GM12891 (cell line): ENCODE data around the gene INCENP.

Experiments used
- POLR2A ChIP-seq: IDR thresholded peaks from 2 replicates; pipeline ENCODE4 v1.6.1; 2011; ENCODE audit warnings: low read depth, low read length, control low read depth
- POU2F2 ChIP-seq: IDR thresholded peaks from 2 replicates; pipeline ENCODE4 v1.6.1; 2011; ENCODE audit warnings: low read depth, mild to moderate bottlenecking, control low read depth, low read length, moderate library complexity

DNA sequence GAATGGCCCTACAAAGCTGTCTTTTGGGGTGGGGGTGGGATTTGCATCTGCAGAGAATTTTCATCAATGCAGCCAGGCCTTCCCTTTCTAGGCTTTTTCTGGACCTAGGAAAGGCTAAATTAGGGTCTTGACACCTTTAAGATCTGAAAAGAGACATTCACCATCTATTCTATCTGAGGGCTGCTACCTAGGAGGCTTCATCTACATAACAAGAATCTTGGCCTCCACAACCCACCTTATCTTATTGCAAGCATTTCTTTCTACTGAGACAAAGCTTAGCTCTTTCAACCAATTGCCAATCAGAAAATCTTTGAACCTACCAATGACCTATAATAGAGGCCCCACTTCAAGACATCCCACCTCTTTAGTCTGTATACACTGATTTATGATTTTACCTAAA, 20.7 kb upstream of the INCENP start:
- TF ChIP-seq POLR2A = no peak
- TF ChIP-seq POU2F2 = no peak
